HG03103 (cell line): Measurements from ENCODE around the gene CCDC88A.
"Not testable (repeated sequence)": the region's sequence is repeated elsewhere in the genome, so short reads cannot be mapped to it uniquely, and the experiment has no call there.

ENCODE experiments used
- ATAC-seq: cut with Tn5 transposase; IDR thresholded peaks from one replicate; pipeline ENCODE4 v1.9.1; 2021; ENCODE audit warnings: low read depth; ENCODE audit not compliant: unreplicated experiment

CCDC88A gene

GRCh38 chr2:55419679-55420438 is at the start of gene CCDC88A:
Gene CCDC88A (minus strand): TSS chr2:55419856. CDS start chr2:55419079, 777 bp downstream.
- ATAC-seq: peak; percentile 71

- no peak for ATAC-seq
Observed at GRCh38 chr2:55461679-55462078, 42.0 kb upstream of the CCDC88A start.

GRCh38 chr2:55460562-55460961 is 40.9 kb upstream of the CCDC88A start:
- ATAC-seq: no peak

- ATAC-seq: no peak
Observed at GRCh38 chr2:55459714-55460274, 40.1 kb upstream of the CCDC88A start.

- ATAC-seq: no peak
Observed at GRCh38 chr2:55459279-55459678, 39.6 kb upstream of the CCDC88A start.

- no peak for ATAC-seq
Observed at GRCh38 chr2:55454121-55454520, 34.5 kb upstream of the CCDC88A start.

- peak; percentile 68 for ATAC-seq
Observed at GRCh38 chr2:55452879-55453278, 33.2 kb upstream of the CCDC88A start.

GRCh38 chr2:55451699-55452098 is 32.0 kb upstream of the CCDC88A start:
- ATAC-seq: no peak

GRCh38 chr2:55450014-55450413 is 30.4 kb upstream of the CCDC88A start:
- ATAC-seq: not testable (repeated sequence)

- ATAC-seq: not testable (repeated sequence)
Observed at GRCh38 chr2:55442045-55442760, 22.5 kb upstream of the CCDC88A start.

- no peak for ATAC-seq
Observed at GRCh38 chr2:55441280-55441892, 21.7 kb upstream of the CCDC88A start.

GRCh38 chr2:55439101-55439397 is 19.4 kb upstream of the CCDC88A start:
- ATAC-seq: no peak

GRCh38 chr2:55438391-55439100 is 18.9 kb upstream of the CCDC88A start:
- ATAC-seq: no peak

- no peak for ATAC-seq
Observed at GRCh38 chr2:55437515-55438390, 18.1 kb upstream of the CCDC88A start.

- no peak for ATAC-seq
Observed at GRCh38 chr2:55431982-55432627, 12.4 kb upstream of the CCDC88A start.

- ATAC-seq: no peak
Observed at GRCh38 chr2:55430211-55430975, 10.7 kb upstream of the CCDC88A start.

- no peak for ATAC-seq
Observed at GRCh38 chr2:55428258-55428657, 8.6 kb upstream of the CCDC88A start.

- ATAC-seq: no peak
Observed at GRCh38 chr2:55425431-55425831, 5.8 kb upstream of the CCDC88A start.
